Measurements from ENCODE around the gene C16orf96. TPM values are rescaled to one million over a fixed set of nuclear protein-coding genes. Genes with fewer than 3 reads are reported as not detected.

C16orf96 gene
- total and polyA plus RNA-seq, 7 donors, result 0.04 to 0.32 (median 0.06) TPM; not detected in 3

DNA sequence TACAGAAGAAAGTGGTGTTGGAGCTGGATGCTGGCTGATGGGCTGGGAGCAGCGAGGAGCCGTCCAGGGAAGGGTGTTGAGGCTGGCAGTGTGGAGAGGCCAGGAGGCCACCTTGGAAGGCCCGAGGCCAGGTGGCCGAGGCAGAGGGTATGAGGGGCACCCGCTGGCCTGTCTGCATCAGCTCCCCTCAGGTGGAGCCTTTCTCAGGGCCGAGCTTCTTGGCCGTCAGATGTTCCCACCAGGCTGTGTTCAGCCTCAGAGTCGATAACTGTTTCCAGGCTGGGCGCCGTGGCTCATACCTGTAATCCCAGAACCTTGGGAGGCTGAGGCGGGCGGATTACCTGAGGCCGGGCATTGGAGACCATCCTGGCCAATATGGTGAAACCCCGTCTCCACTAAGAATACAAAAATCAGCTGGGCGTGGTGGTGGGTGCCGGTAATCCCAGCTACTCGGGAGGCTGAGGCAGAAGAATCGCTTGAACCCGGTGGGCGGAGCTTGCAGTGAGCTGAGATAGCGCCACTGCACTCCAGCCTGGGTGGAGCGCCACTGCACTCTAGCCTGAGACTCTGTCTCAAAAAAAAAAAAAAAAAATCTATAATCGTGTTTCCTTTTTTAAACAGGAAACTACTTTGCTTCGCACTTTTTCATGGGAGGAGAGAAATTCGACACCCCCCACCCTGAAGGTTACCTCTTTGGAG lies 93.8 kb downstream of the C16orf96 start:
- ATAC-seq (peak in 2 of 4 donors; percentile 2 to 8), DNase-seq (no peak)
- H3K27me3 ChIP-seq (ENCODE audit: insufficient read depth in 3 of 3, low read length in 2 of 3), result no peaks in the 10 kb centered on the region
- no peak overlapping the region for H3K27ac ChIP-seq
- H3K4me1 ChIP-seq, result no peaks in the 10 kb centered on the region
- no peaks in the 10 kb centered on the region for H3K9me3 ChIP-seq
- TF ChIP-seq, protein P1, sequence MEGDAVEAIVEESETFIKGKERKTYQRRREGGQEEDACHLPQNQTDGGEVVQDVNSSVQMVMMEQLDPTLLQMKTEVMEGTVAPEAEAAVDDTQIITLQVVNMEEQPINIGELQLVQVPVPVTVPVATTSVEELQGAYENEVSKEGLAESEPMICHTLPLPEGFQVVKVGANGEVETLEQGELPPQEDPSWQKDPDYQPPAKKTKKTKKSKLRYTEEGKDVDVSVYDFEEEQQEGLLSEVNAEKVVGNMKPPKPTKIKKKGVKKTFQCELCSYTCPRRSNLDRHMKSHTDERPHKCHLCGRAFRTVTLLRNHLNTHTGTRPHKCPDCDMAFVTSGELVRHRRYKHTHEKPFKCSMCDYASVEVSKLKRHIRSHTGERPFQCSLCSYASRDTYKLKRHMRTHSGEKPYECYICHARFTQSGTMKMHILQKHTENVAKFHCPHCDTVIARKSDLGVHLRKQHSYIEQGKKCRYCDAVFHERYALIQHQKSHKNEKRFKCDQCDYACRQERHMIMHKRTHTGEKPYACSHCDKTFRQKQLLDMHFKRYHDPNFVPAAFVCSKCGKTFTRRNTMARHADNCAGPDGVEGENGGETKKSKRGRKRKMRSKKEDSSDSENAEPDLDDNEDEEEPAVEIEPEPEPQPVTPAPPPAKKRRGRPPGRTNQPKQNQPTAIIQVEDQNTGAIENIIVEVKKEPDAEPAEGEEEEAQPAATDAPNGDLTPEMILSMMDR (IDR thresholded peaks at IDR 0.05), result no peak
- whole genome bisulfite sequencing, 3 donors, result 92 to 94% (median 92%) methylated on average over 24 to 25 of the region's 25 CpGs
- H3K4me3 ChIP-seq, result no peak overlapping the region
- intact Hi-C loops (cut with DNase I), result no loop called here
- H3K36me3 ChIP-seq (ENCODE audit: insufficient read depth in 1 of 2, low read depth in 1 of 2), result peaks cover 4 to 51% of the 10 kb centered on the region in 2 donors

Other genes starting within 250 kb of the C16orf96 start
- 1 to 10 TPM; 1.7 to 3.3 (median 2.4) TPM for gene GLIS2, start 240.3 kb upstream of the C16orf96 start, total RNA-seq
- gene GLIS2, start 240.3 kb upstream of the C16orf96 start, polyA plus RNA-seq, result 1 to 10 TPM in 2 of 3 donors, under 1 TPM in 1; 0.96 to 1.3 (median 1.0) TPM
- 10 to 100 TPM; 60.5 to 84.2 (median 70.7) TPM for gene PAM16, start 205.0 kb upstream of the C16orf96 start, total RNA-seq
- gene PAM16, start 205.0 kb upstream of the C16orf96 start, polyA plus RNA-seq, result 100 to 1,000 TPM; 144 to 163 (median 160) TPM
- gene VASN, start 184.5 kb upstream of the C16orf96 start, total RNA-seq, result 1 to 10 TPM; 3.0 to 3.6 (median 3.4) TPM
- 1 to 10 TPM; 2.0 to 3.8 (median 3.3) TPM for gene VASN, start 184.5 kb upstream of the C16orf96 start, polyA plus RNA-seq
- 1 to 10 TPM; 5.2 to 7.9 (median 7.2) TPM for gene CORO7, start 139.7 kb upstream of the C16orf96 start, total RNA-seq
- gene CORO7, start 139.7 kb upstream of the C16orf96 start, polyA plus RNA-seq, result 1 to 10 TPM; 3.4 to 5.8 (median 3.9) TPM
- 100 to 1,000 TPM in 1 of 4 donors, 10 to 100 TPM in 3; 77.4 to 110 (median 80.5) TPM for gene DNAJA3, start 130.5 kb upstream of the C16orf96 start, total RNA-seq
- gene DNAJA3, start 130.5 kb upstream of the C16orf96 start, polyA plus RNA-seq, result 100 to 1,000 TPM in 1 of 3 donors, 10 to 100 TPM in 2; 68.0 to 104 (median 95.9) TPM
- gene NMRAL1, start 81.7 kb upstream of the C16orf96 start, total RNA-seq, result 1 to 10 TPM; 2.5 to 5.5 (median 3.9) TPM
- 1 to 10 TPM; 4.0 to 5.1 (median 4.2) TPM for gene NMRAL1, start 81.7 kb upstream of the C16orf96 start, polyA plus RNA-seq
- gene HMOX2, start 79.9 kb upstream of the C16orf96 start, total RNA-seq, result 10 to 100 TPM; 20.8 to 26.6 (median 22.6) TPM
- gene HMOX2, start 79.9 kb upstream of the C16orf96 start, polyA plus RNA-seq, result 10 to 100 TPM; 22.2 to 49.0 (median 23.8) TPM
- gene CDIP1, start 17.6 kb upstream of the C16orf96 start, total RNA-seq, result 10 to 100 TPM; 29.1 to 51.8 (median 34.9) TPM
- gene CDIP1, start 17.6 kb upstream of the C16orf96 start, polyA plus RNA-seq, result 10 to 100 TPM; 18.7 to 33.6 (median 22.3) TPM
- 10 to 100 TPM; 23.0 to 47.5 (median 37.5) TPM for gene UBALD1, start 58.5 kb downstream of the C16orf96 start, total RNA-seq
- gene UBALD1, start 58.5 kb downstream of the C16orf96 start, polyA plus RNA-seq, result 10 to 100 TPM; 13.6 to 40.2 (median 28.3) TPM
- 10 to 100 TPM; 44.2 to 63.1 (median 59.4) TPM for gene MGRN1, start 68.5 kb downstream of the C16orf96 start, total RNA-seq
- gene MGRN1, start 68.5 kb downstream of the C16orf96 start, polyA plus RNA-seq, result 10 to 100 TPM; 20.2 to 36.3 (median 24.6) TPM
- 10 to 100 TPM in 1 of 4 donors, 1 to 10 TPM in 3; 6.3 to 20.2 (median 8.4) TPM for gene NUDT16L1, start 137.2 kb downstream of the C16orf96 start, total RNA-seq
- 1 to 10 TPM; 6.6 to 9.7 (median 7.4) TPM for gene NUDT16L1, start 137.2 kb downstream of the C16orf96 start, polyA plus RNA-seq
- gene ANKS3, start 177.9 kb downstream of the C16orf96 start, total RNA-seq, result 1 to 10 TPM; 5.2 to 9.1 (median 7.4) TPM
- 10 to 100 TPM; 10.7 to 15.0 (median 14.2) TPM for gene ANKS3, start 177.9 kb downstream of the C16orf96 start, polyA plus RNA-seq
- gene DNAAF8, start 178.2 kb downstream of the C16orf96 start, total RNA-seq, result 1 to 10 TPM in 1 of 4 donors, under 1 TPM in 2, not detected in 1; 0.42 to 1.1 (median 0.71) TPM
- gene DNAAF8, start 178.2 kb downstream of the C16orf96 start, polyA plus RNA-seq, result 1 to 10 TPM; 1.2 to 2.1 (median 1.8) TPM
- 1 to 10 TPM; 4.8 to 8.9 (median 7.9) TPM for gene ZNF500, start 210.8 kb downstream of the C16orf96 start, total RNA-seq
- 1 to 10 TPM; 3.7 to 8.4 (median 5.1) TPM for gene ZNF500, start 210.8 kb downstream of the C16orf96 start, polyA plus RNA-seq
- gene SEPTIN12, start 232.0 kb downstream of the C16orf96 start, total RNA-seq, result not detected
- under 1 TPM in 1 of 3 donors, not detected in 2; 0.41 TPM for gene SEPTIN12, start 232.0 kb downstream of the C16orf96 start, polyA plus RNA-seq
- not detected for gene SMIM22, start 239.0 kb downstream of the C16orf96 start, total RNA-seq
- under 1 TPM in 1 of 3 donors, not detected in 2; 0.32 TPM for gene SMIM22, start 239.0 kb downstream of the C16orf96 start, polyA plus RNA-seq
- gene ROGDI, start 246.3 kb downstream of the C16orf96 start, total RNA-seq, result 10 to 100 TPM; 14.2 to 44.0 (median 21.9) TPM
- gene ROGDI, start 246.3 kb downstream of the C16orf96 start, polyA plus RNA-seq, result 10 to 100 TPM; 13.2 to 33.7 (median 17.3) TPM

All from psoas muscle (tissue), 8 donors.